ENCODE measurements around the gene NKAIN2. TPM values are rescaled to one million over a fixed set of nuclear protein-coding genes. Genes with fewer than 3 reads are reported as not detected.

Gene NKAIN2
- total RNA-seq, 1 donor from 2014 or later, result not detected

DNA sequence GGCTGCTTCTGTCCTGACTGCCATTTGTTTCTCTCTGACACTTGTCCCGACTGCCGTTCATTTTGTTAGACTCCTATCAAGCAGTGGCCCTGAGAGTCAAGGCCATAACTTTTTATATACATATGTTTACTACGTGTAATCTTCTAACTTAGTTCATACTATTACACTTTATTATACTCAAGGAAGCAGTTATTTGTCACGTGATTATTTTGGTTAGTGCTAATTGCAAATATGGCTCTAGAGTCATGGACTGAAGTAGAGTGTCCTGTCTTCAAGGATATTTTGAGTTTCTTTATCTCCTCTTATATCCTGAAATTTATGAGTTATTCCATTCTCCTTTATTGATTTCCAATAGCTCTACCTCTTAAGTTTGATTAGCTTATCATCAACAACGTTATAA is 864.4 kb downstream of the NKAIN2 start:
- intact Hi-C loops (cut with DNase I), result no loop called here
- Histone ChIP-seq H3K27me3 (no peaks in the 10 kb centered on the region), H3K4me1 (no peaks in the 10 kb centered on the region), H3K36me3 (no peaks in the 10 kb centered on the region), H3K9me3 (no peaks in the 10 kb centered on the region), H3K27ac (no peak overlapping the region), H3K4me3 (no peak overlapping the region)
- TF ChIP-seq, protein P1, sequence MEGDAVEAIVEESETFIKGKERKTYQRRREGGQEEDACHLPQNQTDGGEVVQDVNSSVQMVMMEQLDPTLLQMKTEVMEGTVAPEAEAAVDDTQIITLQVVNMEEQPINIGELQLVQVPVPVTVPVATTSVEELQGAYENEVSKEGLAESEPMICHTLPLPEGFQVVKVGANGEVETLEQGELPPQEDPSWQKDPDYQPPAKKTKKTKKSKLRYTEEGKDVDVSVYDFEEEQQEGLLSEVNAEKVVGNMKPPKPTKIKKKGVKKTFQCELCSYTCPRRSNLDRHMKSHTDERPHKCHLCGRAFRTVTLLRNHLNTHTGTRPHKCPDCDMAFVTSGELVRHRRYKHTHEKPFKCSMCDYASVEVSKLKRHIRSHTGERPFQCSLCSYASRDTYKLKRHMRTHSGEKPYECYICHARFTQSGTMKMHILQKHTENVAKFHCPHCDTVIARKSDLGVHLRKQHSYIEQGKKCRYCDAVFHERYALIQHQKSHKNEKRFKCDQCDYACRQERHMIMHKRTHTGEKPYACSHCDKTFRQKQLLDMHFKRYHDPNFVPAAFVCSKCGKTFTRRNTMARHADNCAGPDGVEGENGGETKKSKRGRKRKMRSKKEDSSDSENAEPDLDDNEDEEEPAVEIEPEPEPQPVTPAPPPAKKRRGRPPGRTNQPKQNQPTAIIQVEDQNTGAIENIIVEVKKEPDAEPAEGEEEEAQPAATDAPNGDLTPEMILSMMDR (IDR thresholded peaks at IDR 0.05), result no peak
- DNase-seq (no peak), ATAC-seq (no peak)

DNA sequence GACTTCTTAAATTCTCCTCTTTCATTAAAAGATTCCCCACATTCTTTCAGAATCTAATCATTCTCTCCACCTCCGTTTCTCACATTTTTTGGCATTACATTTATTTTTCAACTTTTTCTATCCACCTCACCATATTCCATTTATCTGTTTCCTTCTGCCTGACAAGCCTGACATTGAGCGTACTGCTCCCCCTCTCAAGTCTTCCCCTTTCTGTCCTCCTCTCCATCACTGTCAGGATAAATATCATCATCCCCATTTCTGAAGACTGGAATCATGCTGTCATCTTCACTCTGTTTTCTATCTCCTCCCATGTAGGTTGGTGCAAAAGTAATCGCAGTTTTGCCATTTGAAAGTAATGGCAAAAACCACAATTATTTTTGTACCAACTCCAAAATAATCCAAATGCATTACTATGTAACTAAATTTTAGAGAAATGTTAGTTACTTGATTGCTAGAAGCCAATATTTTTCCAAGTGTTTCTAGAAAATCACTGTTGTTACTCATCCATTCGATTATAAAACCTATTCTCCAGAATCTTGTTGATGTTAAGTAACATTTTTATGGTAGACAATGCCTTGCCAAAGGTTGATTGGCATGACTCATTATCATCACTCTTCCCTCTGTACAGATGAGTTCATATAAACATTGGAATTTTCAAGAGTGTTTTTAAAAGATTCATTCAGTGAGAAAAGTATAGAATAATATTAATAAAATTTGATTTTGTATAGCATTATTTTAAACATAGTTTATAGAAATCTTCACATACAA is 866.2 kb downstream of the NKAIN2 start:
- no peak overlapping the region for H3K27ac ChIP-seq
- H3K4me3 ChIP-seq, result no peak overlapping the region
- intact Hi-C loops (cut with DNase I), result no loop called here
- no peak for ATAC-seq
- H3K27me3 ChIP-seq, result no peaks in the 10 kb centered on the region
- H3K9me3 ChIP-seq, result no peaks in the 10 kb centered on the region
- H3K4me1 ChIP-seq, result no peaks in the 10 kb centered on the region
- DNase-seq, result no peak
- no peaks in the 10 kb centered on the region for H3K36me3 ChIP-seq
- TF ChIP-seq, protein P1 (IDR thresholded peaks at IDR 0.05), result no peak

GRCh38 chr6:124670801-124671200 is 867.1 kb downstream of the NKAIN2 start:
- DNase-seq (no peak), ATAC-seq (no peak)
- no peaks in the 10 kb centered on the region for H3K4me1 ChIP-seq
- H3K9me3 ChIP-seq, result no peaks in the 10 kb centered on the region
- H3K36me3 ChIP-seq, result no peaks in the 10 kb centered on the region
- H3K27me3 ChIP-seq, result no peaks in the 10 kb centered on the region
- no peak overlapping the region for H3K27ac ChIP-seq
- TF ChIP-seq, protein P1 (IDR thresholded peaks at IDR 0.05), result no peak
- intact Hi-C loops (cut with DNase I), result no loop called here
- no peak overlapping the region for H3K4me3 ChIP-seq

DNA sequence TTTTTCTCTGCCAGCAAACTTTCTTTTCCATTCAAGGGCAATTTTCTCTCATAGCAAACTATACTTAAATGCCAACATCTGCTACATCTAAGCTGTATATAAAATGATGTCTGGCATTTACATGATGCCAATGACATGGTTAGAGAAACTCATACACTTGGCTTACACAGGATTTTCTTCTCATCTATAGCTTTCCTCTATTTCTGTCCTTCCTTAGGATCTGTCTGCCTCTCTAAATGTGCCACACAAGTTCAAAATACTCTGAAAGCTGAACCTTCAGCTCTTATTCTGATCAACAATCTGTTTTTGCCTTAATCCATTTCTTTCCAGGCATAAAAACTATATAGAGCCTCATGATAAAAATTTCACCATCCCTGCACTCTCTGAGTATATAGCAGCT is 867.7 kb downstream of the NKAIN2 start:
- ATAC-seq (no peak), DNase-seq (no peak)
- no peak overlapping the region for H3K27ac ChIP-seq
- no peaks in the 10 kb centered on the region for H3K4me1 ChIP-seq
- no peaks in the 10 kb centered on the region for H3K9me3 ChIP-seq
- TF ChIP-seq, protein P1 (IDR thresholded peaks at IDR 0.05), result no peak
- H3K36me3 ChIP-seq, result no peaks in the 10 kb centered on the region
- H3K4me3 ChIP-seq, result no peak overlapping the region
- H3K27me3 ChIP-seq, result no peaks in the 10 kb centered on the region
- intact Hi-C loops (cut with DNase I), result no loop called here

DNA sequence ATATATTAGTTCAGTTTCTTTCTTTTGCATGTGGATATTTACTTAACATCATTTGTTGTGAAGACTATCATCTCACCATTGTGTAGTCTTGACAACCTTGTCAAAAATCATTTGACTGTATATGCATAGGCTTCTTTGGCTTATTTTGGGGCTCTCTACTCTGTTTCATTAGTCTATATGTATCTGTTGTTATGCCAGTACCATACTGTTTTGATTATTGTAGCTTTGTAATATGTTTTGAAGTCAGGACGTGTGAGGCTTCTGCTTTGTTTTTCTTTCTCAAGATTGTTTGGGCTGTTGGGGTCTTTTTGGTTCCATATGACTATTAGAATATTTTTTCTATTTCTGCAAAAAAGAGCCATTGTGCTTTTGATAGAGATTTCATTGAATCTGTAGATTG is 870.4 kb downstream of the NKAIN2 start:
- intact Hi-C loops (cut with DNase I), result no loop called here

More for the DNA sequence above, 870.4 kb downstream of the NKAIN2 start:
- no peaks in the 10 kb centered on the region for H3K27me3 ChIP-seq
- no peaks in the 10 kb centered on the region for H3K9me3 ChIP-seq
- no peaks in the 10 kb centered on the region for H3K36me3 ChIP-seq
- no peak for ATAC-seq
- TF ChIP-seq, protein P1 (IDR thresholded peaks at IDR 0.05), result no peak
- no peak for DNase-seq
- no peaks in the 10 kb centered on the region for H3K4me1 ChIP-seq
- H3K27ac ChIP-seq, result no peak overlapping the region
- no peak overlapping the region for H3K4me3 ChIP-seq
